HG03103 (cell line): ENCODE results near the gene CFAP92.
"Not testable (repeated sequence)": the region's sequence is repeated elsewhere in the genome, so short reads cannot be mapped to it uniquely, and the experiment has no call there.

ENCODE experiments used
- ATAC-seq: cut with Tn5 transposase; IDR thresholded peaks from one replicate; pipeline ENCODE4 v1.9.1; 2021; ENCODE audit warnings: low read depth; ENCODE audit not compliant: unreplicated experiment

Gene CFAP92

DNA sequence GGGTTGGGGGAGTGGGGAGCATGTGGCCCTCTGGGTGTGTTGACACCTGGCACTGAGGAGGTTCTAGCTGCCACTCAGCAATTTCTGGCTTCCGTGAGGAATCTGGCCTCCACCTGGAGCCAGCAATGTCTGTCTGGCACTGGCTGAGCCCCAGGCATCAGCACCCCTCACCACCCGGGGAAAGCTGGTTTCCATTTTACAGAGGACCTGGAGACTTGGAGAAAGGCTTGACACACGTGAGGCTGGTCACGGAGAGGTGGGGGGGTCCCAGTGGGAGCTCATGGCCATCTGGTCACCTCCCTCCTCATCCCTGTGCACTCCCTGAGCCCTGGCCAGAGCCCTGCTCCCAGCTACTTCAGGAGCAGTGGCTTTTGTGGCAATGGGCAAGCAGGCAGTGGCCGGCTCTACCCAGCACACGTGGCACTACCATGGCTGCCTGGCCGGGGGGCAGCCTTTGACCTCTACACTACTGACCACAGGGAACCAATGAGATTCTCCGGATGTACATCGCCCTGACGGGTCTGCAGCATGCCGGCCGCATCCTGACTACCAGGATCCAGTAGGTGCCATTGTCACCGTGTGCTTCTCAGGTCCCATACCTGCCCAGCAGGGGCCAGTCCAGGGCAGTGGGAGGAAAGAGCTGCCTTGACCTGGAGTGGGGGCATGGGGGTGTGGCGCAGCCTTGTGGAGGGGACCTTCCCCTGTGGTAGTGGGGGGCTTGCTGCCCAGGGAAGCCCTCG, 86.0 kb downstream of the CFAP92 start:
- no peak for ATAC-seq

DNA sequence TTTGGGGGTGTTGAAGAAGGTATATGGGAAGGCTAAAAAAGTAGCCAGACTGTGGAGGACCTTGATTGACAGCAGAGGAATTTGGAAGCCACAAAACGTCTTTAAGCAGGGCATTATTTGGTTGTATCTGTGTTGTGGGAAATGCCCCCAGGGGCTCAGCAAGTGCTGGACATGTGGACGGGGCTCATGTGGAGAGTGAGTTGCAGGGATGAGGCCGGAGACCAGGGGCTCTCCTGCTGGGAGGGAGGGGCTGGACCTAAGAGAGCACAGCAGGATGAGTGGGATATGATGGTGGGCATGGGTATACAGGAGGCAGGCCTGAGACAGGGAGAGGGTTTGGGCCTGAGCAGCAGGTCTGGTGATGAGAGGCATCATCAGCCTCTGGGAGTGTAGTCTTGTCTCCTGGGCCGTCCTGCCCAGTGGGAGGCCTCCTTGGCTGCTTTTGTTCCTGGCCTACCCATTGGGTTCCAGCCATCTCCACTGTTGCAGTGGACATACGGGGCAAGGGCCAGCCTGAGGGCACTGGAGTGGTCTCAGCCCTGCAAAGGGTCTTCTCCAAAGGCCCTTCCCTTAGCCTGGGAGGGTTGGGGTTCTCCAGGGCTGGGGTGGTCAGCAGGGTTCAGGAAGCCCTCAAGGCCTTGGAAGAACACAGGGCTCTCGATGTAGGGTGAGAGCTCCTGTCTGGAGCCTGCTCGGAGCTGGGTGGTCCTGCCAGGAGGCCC, 86.9 kb downstream of the CFAP92 start:
- ATAC-seq: no peak

DNA sequence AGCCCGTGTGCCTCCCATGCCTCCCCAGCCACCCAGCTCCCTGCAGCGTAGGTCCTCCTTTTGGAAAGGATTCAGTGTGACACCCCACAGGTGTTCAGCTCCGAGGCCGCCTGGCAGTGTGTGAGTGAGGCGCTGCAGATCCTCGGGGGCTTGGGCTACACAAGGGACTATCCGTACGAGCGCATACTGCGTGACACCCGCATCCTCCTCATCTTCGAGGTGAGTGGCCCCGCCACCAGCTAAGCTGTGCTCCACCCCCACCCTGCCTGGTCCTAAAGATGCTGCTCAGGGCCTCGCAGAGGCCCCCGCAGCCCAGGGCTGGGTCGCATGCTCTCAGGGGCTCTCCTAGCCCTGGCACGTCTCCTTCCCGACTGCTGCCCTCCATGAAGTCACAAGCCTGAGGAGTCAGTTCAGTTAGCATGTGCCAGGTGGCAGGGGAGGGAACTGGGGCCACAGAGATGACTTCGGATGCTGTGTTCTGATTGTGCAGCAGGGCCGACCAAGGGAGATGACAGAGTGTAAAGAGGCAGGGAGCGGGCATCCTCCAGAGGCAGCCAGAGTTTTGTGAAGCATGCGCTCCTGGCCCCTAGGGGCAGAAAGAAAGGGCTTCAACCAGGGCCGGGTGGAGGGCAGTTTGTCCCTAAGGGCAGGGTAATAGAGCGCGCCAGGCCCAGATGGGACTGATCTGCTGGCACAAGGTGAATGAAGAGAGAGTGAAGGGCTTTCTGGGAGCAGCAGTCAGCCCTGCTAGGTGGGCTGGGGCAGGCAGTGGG, 87.7 kb downstream of the CFAP92 start:
- ATAC-seq: no peak

DNA sequence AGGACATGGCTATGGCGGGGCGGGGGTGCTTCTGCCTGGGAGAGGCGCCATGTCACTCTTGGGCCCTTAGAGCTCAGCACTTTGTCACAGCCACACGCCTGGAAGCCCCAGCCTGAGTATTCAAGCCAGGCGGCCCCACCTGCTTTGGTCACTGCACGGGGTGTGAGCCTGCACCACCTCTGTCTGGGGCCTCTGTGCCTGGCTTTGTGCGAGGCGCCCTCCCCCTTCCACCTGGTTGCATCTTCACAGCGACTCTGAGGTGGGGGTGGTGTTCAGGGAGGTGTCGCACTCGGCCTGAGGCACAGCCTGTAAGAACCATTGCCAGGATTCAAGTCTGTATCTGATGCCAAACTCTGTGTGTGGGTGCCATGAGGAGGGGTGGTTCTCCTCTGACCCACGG, 90.4 kb downstream of the CFAP92 start:
- ATAC-seq: no peak

DNA sequence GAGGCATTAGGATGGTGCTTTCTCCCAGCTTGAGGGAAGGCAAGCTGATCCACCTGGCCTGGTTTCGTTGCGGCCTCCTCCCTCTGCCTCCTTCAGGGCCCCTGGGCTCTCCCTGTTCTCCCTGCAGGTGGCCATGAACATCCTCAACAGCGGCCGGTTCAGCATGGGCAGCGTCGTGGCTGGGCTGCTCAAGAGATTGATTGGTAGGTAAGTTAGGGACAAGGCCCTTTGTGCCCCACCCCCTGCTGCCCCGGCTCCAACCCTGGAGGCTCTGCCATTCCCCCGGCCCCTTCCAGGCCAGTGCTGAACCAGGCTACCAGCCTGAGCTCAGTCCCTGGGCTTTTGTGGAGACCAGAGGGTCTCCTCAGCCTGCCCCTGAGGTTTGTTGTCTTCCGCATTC, 91.5 kb downstream of the CFAP92 start:
- ATAC-seq: no peak

DNA sequence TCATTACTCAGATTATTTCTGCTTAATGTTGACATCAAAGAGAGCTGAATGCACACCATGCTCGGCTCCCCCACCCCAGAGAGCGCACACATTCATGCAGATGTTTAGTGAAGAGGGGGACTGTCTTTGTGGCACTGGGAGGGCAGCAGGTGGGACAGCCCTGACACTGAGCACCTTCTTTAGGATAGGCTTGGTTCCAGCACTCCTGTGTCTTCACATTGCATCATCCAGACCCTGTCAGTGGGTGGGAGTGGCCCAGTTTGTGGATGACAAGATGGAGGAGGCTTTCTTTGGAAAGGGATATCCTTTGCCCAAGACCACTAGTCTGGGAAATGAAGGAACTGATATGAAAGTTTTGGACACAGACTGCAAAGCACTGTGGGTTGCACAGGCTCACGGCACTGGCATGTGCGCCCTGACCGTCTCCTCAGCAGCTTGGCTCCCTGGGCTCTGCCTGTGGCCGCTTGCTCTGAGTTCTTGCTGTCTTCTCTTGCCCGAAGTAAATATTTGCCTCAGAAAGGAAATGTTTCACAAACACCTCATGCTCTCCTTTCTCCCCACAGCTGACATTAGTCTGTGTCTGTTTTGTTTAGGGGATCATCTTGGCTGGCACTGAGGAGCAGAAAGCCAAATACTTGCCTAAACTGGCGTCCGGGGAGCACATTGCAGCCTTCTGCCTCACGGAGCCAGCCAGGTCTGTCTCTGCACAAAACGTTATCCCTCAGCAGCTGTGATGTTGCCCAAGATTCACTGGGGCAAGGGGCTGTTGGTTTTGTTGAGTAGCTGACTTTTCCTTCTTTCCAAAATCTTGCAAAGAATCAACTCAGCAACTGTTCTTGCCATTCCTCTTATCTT, 97.8 kb downstream of the CFAP92 start:
- ATAC-seq: no peak

DNA sequence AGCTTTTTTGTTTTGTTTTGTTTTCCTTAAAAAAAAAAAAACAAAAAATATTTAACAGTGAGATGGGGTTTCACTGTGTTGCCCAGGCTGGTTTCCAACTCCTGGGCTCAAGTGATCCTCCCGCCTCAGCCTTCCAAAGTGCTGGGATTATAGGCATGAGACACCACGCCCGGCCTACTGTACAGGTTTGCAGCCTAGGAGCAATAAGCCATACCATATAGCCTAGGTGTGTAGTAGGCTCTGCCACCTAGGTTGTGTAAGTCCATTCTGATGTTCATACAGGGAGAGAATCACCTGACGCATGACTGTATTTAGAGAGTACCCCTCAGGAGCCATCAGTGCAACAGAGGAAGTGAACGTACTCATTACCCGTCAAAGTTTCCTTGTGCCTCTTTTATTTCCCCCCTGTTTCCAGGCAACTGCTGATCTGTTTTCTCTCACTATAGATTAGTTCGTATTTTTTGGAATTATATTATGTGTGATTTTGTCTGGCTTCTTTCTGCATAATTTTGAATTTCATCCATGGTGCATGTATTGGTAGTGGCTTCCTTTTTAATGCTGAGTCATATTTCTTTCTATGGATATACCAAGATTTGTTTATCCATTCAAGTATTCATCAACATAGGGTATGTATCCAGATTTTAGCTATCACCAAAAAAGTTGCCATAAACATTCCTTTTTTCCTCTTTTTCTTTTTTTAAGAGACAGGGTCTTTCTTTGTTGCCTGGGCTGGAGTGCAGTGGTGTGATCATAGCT, 104.6 kb downstream of the CFAP92 start:
- ATAC-seq: no peak

DNA sequence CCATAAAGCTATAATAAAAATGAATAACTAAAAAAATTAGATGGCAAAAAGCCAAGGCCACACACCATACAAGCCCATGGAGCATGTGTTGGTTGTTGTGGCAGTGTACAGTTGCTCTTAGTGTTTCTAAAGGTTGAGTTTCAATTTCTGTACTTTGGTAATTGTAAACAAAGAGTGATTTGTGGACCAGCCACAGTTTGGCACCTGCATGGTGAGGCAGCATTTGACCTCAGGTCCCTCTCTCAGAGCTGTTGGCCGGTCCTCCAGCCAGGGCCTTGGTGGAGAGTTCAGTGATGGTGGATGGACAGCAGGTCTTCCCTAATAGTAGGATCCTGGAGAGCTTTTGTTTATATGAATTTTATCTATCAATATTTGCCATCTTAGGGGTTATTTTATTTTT, 108.9 kb downstream of the CFAP92 start:
- no peak for ATAC-seq

DNA sequence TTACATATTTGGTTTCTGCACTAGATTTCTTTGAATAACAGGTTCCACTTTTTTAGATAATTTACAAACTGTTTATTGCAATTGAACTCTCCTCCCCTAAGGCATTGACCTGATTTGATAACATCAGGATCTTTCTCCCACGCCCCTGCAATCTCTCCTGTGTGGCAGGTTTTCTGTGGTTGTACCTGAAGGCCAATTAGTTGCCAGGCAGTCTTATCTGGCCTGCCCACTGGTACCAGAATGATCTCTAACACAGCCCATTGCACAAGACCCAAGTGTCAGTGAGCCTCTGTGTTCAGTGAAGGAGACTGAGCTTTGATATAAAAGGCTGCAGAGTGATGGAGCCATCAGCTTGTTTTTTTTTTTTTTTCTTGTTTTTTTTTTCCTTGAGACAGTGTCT, 111.2 kb downstream of the CFAP92 start:
- ATAC-seq: no peak

DNA sequence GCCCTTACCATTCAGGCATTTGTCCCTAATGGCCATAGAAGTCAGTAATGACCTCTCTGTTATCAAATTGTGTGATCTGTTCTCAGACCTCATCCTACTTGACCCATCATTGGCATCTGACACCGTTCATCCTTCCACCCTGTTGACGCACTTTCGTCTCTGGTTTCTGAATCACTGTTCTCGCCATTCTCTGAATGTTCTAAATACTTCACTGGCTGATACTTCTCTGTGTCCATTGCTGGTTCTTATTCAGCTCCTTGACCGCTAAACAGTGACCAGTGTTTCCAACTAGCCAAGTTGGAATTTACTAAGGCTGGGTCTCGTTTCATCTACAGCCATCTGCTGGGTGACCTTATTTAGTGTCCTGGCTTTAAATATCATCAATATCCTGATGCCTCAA, 112.3 kb downstream of the CFAP92 start:
- ATAC-seq: no peak

DNA sequence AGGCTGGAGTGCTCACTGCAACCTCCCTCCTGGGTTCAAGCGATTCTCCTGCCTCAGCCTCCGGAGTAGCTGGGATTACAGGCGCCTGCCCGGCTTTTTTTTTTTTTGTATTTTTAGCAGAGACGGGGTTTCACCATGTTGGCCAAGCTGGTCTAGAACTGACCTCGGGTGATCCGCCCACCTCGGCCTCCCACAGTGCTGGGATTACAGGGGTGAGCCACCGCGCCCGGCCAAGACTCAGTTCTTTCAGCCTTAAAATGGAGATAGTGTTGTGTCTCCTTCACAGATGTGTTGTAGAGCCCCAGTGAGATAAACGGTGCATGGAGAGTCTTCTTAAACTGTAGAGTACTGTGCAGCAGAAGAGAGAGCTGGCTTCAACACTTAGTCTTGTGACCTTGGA, 113.4 kb downstream of the CFAP92 start:
- ATAC-seq: not testable (repeated sequence)

DNA sequence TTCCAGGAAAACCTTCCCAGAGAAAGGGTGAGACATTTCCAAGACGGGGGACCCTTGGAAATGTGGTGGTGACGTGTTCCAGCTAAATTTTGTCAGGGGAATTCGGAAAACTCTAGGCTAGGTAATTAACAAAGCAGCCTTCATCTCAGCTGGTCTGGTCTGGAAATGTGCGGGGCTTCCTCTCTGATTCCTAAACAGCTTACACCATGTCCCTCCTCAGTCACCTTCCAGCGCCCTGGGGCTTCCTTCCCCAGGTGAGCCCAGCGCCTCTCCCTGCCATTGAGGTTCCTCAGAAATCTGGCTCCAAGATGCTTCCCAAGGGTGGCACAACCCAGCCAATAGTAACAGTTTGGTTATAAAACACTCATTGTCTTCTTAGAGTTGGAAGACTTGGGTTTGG, 113.9 kb downstream of the CFAP92 start:
- ATAC-seq: no peak

DNA sequence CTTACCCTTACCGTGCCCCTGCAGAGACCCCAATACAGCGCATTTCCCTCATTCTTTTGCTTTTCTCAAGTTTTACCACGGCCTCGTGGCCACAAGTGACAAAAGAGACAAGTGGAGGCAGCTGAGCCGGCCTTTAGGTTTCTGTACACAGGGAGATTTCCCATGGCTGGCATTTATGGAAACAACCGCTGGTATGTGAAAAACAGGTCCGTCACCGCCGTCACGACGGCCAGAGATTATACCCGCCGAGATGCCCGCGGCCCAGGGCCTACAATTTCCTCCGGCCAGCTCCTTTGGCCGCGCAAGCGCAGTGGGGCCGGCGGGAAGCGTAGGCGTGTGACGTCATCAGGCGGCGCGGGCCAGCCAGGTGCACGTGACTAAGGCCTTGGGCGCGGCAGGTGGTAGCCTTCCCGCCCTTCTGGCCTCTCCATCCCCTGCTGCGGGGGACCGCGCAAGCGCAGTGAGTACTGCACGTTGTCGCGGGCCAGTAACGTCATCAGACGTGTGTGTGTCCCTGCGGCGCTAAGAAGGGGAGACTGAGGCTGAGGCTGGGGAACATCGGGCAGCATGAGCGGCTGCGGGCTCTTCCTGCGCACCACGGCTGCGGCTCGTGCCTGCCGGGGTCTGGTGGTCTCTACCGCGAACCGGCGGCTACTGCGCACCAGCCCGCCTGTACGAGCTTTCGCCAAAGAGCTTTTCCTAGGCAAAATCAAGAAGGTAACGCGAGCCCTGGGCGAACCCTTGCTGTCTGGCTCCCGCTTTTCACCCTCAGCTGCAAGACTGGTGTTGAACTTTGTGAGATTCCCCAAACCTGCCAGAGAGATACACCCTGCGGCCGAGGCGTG, 114.5 kb downstream of the CFAP92 start, which contains the start of gene ACAD9:
Gene ACAD9 (plus strand): TSS at position 496 of the 845 bp plus-strand sequence. CDS start 72 bp downstream, at position 568.
- ATAC-seq: peak; percentile 80

DNA sequence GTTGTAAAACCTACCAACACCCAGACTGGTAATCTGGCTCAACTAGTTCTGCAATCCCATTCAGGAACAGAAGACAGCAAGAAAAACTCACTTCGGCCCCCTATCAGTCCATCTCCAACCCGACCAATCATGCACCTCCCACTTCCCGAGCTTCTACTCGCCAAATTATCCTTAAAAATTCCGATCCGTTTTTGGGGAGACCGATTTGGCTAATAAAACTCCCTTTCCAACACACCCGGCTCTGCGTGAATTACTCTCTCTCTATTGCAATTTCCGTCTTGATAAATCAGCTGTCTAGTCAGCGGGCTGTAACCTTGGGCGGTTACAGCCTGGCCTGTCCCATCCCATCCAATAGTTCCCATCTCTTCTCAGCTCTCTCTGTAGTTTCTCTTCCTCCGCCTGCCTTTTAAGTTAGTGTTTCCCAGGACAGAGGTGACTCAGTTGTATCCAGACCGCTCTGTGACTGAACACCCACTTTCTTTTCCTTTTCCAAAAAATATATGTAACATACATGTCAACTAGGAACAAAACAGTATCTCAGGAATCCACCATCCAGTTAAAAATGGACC, 115.2 kb downstream of the CFAP92 start:
- no peak for ATAC-seq

DNA sequence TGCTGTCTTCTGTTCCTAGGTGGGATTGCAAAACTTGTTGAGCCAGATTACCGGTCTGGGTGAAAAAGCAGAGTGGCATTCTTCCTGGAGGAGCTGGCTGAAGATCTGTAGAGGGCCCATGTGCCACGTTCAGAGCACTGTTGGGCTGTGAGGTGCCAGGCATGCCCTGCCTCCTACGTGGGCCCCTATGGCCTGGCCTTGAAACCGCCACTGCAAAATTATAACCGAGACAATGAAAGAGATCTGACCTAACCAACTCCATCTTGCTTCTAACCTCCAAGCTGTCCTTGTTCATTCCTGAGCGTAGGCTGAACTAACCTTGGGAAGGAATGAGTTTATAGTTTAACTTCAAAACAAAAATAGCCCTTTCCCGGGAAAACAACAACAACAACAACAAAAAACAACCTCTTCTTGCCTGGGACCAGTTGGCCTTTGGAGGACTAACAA, 115.8 kb downstream of the CFAP92 start:
- no peak for ATAC-seq

DNA sequence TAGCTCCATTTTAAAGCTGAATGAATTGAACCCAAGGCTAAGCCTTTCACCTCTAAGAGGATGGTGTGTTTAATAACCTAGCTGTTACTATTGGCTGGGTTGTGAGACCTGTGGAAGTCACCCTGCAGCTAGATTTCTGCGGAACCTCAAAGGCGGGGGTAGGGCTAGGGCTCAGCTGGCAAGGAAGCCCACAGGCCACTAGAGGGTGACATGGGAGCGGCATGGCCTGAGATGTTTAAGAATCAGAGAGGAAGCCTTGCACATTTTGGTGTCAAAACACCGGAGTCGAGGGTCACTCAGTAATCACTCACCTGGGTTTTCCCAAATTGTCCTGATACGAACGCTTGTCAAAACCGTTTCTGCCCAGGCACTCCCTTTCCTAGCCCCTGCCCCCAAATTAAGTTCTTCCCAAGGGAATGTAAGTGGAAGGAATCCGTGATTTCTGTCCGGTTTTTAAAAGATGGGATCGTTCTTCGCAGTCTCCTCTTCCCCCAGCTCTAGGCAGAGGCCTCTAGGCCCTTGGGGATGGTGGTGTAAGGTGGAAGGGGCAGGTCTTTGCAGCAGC, 118.2 kb downstream of the CFAP92 start:
- no peak for ATAC-seq

DNA sequence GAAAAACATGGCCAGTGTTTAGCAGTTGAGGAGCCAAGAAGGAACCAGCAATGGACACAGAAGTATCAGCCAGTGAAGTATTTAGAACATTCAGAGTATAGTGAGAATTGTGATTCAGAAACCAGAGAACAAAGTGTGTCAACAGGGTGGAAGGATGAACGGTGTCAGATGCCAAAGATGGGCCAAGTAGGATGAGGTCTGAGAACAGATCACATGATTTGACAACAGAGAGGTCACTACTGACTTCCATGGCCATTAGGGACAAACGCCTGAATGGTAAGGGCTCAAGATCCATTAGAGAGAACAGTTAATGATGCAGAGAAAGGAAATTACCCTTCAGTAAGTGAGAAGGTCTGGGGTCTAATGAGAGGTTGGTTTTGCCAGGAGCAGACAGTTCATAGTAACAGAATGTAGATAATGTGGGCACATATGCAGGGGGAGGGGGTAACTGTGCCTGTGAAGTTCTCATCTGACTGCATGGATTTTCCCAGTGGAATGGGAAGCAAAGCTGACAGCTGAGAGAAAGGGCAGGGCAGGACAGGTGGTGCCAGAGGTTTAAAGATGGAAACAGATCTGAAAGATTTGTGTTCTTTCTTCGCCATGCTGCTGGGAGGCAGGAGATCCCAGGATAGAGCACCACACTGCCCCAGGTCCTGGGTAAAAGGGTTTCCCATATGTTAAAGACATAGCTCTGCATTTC, 119.2 kb downstream of the CFAP92 start:
- no peak for ATAC-seq
